Measurements from ENCODE around the gene WFIKKN2. TPM values are rescaled to one million over a fixed set of nuclear protein-coding genes. Genes with fewer than 3 reads are reported as not detected.

Gene WFIKKN2

DNA sequence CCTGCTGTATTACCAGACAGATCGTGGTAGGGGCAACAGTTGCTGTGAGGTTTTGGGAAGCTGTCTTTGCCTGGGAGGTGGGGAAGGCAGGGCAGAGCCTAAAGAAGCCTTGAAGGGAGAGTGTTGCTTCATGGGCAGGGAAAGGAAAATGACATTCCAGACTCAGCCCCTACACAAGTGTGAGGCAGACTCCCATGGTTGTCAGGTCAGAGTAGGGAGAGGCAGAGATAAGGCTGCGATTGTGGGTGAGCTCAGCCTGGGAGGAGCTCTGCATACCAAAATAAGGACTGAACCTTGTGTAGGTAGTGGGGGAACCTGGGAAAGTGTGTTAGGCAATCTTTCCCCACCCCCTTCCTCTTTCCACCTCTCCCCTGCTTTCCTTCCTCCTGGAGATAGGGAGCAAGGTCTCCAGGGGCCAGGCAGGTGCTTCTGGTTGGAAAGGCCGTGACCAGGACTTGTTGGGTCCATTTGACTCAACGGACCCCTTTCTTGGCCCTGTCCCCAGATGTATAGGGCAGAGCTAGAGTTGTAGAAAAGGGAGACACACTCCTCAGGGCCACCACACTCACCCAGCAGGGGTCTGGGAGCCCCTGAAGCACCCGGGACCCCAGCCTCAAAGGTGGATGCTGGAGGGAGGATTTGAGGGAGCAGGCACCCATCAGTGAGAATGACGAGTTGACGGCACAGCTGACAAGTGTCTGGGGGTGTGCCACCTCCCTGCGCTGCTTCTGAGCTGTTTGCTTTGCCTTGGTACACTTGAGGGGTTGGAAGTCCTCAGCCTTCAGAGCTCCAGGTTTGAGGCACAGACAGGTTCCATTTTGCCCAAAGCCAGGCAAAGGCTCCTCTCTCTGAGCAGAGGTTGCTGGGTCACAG, 49.3 kb downstream of the WFIKKN2 start:
- no peak overlapping the region for H3K4me2 ChIP-seq (ENCODE audit: low read length)
- H3K36me3 ChIP-seq (ENCODE audit: insufficient read depth, low read length) = no peaks in the 10 kb centered on the region
- H3K4me3 ChIP-seq (ENCODE audit: low read length) = no peak overlapping the region
- H3K9me3 ChIP-seq (replicated peaks; ENCODE audit: low read length) = peaks cover 5% of the 10 kb centered on the region
- H3K4me1 ChIP-seq (ENCODE audit: control insufficient read depth, insufficient read depth, low read length) = peaks cover 7% of the 10 kb centered on the region
- H3K27me3 ChIP-seq (ENCODE audit: control insufficient read depth, insufficient read depth, low read length) = peaks cover 13% of the 10 kb centered on the region
- H3K9ac ChIP-seq (ENCODE audit: low read depth, low read length) = no peak overlapping the region

GRCh38 chr17:50887705-50888245, 52.4 kb downstream of the WFIKKN2 start:
- Histone ChIP-seq H3K27me3 (ENCODE audit: control insufficient read depth, insufficient read depth, low read length) (peaks cover 15% of the 10 kb centered on the region), H3K4me1 (ENCODE audit: control insufficient read depth, insufficient read depth, low read length) (peaks cover 3% of the 10 kb centered on the region), H3K9me3 (replicated peaks; ENCODE audit: low read length) (no peaks in the 10 kb centered on the region), H3K9ac (ENCODE audit: low read depth, low read length) (no peak overlapping the region), H3K4me3 (ENCODE audit: low read length) (no peak overlapping the region), H3K36me3 (ENCODE audit: insufficient read depth, low read length) (no peaks in the 10 kb centered on the region), H3K4me2 (ENCODE audit: low read length) (no peak overlapping the region)

DNA sequence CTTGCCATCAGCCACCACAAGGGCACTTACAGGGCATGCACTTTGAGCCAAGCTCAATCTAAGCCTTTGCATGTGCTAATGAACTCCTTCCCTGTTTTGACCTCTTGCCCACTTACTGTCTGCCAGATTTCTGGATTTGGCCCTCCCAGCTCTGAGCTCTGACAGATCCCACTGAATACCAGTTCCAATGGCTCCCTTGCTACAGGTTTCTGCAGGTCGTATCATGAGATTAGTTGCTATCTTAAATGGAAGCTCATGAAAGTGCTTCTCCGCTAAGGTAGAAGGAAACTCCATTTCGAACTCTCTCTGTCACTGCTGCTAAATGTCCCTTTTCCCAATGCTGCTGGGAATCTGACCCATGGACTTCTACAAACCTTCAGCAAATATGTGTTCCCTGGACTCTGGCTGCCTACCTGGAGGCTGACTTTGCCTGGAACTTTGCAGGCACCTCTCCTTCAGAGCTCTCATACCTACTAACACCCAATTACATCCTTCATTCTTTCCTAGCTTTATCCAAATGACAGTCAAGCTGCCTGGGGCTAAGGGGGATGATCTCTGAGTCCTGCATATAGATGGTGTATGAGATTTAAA, 54.2 kb downstream of the WFIKKN2 start:
- Histone ChIP-seq H3K27me3 (ENCODE audit: control insufficient read depth, insufficient read depth, low read length) (peaks cover 15% of the 10 kb centered on the region), H3K36me3 (ENCODE audit: insufficient read depth, low read length) (no peaks in the 10 kb centered on the region), H3K4me3 (ENCODE audit: low read length) (no peak overlapping the region), H3K4me1 (ENCODE audit: control insufficient read depth, insufficient read depth, low read length) (no peaks in the 10 kb centered on the region), H3K4me2 (ENCODE audit: low read length) (no peak overlapping the region), H3K9ac (ENCODE audit: low read depth, low read length) (no peak overlapping the region), H3K9me3 (replicated peaks; ENCODE audit: low read length) (no peaks in the 10 kb centered on the region)

DNA sequence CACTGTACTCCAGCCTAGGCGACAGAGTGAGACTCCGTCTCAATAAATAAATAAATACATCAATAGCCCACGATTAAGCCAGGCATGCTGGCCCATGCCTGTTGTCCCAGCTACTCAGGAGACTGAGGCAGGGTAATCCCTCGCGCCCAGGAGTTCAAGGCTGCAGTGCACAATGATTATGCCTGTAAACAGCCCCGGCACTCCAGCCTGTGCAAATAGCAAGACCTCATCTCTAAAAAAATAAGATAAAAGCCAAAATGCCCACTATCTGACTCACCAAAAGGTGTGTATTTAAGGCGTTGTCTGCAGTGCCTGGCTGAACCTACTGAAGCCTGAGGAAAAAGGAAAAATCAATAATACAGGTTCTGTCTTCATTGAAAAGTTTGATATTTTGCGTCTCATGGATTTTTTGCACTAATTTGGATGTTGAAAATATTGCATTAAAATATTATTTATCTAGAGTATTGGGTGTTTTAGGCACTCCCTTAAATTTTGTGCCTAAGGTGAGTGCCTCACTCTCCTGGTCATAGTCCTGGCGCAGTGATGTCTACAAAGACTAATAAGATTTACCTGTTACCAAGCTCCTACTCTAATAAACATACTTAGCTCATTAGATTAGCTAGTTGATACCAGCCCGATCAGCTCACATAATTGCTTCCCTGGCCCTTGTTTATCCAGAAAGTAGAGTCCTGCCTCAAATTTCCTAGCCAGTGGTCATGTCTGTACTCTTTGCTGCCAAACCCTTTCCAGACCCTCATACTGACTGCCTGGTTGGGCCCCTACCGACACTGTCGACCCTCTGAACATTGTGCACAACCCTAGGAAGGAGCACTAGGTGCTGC, 55.5 kb downstream of the WFIKKN2 start:
- no peaks in the 10 kb centered on the region for H3K36me3 ChIP-seq (ENCODE audit: insufficient read depth, low read length)
- H3K9ac ChIP-seq (ENCODE audit: low read depth, low read length) = no peak overlapping the region
- no peaks in the 10 kb centered on the region for H3K9me3 ChIP-seq (replicated peaks; ENCODE audit: low read length)
- H3K4me1 ChIP-seq (ENCODE audit: control insufficient read depth, insufficient read depth, low read length) = no peaks in the 10 kb centered on the region
- no peak overlapping the region for H3K4me2 ChIP-seq (ENCODE audit: low read length)
- H3K27me3 ChIP-seq (ENCODE audit: control insufficient read depth, insufficient read depth, low read length) = peaks cover 15% of the 10 kb centered on the region
- no peak overlapping the region for H3K4me3 ChIP-seq (ENCODE audit: low read length)

- H3K36me3 ChIP-seq (ENCODE audit: insufficient read depth, low read length) = no peaks in the 10 kb centered on the region
- H3K9ac ChIP-seq (ENCODE audit: low read depth, low read length) = no peak overlapping the region
- H3K4me3 ChIP-seq (ENCODE audit: low read length) = no peak overlapping the region
- no peaks in the 10 kb centered on the region for H3K4me1 ChIP-seq (ENCODE audit: control insufficient read depth, insufficient read depth, low read length)
- H3K27me3 ChIP-seq (ENCODE audit: control insufficient read depth, insufficient read depth, low read length) = peaks cover 15% of the 10 kb centered on the region
- H3K9me3 ChIP-seq (replicated peaks; ENCODE audit: low read length) = no peaks in the 10 kb centered on the region
- H3K4me2 ChIP-seq (ENCODE audit: low read length) = no peak overlapping the region
Measured at GRCh38 chr17:50891577-50891989, 56.2 kb downstream of the WFIKKN2 start.

Small RNAs within 50 kb of the gene (small RNA-seq; reads per million reads assigned to genes)
- gene AC005921.1 = not detected

Measured in skeletal muscle satellite cell (primary cell).